GM13976 (cell line): Measurements from ENCODE around the gene TBC1D2.

Experiments used
- DNase-seq: peaks from one replicate; pipeline ENCODE4 v3.0.0; 2012; ENCODE audit warnings: low spot score
- in situ Hi-C: fragments of 300-500 bp; cut with MboI; formaldehyde crosslinking; loops from one replicate; pipeline ENCODE4 v1.12.0; 2022; ENCODE audit warnings: low sequenced_read_pairs, mixed read lengths, inconsistent platforms; ENCODE audit not compliant: unreplicated experiment
- TF ChIP-seq, protein P1 (sequence below): IDR thresholded peaks from 2 replicates; pipeline ENCODE4 v1.5.1; 2012; ENCODE audit warnings: borderline replicate concordance, mild to moderate bottlenecking; ENCODE audit not compliant: insufficient read depth; ENCODE audit errors: extremely low read depth, missing control alignments, control extremely low read depth

The TBC1D2 gene

DNA sequence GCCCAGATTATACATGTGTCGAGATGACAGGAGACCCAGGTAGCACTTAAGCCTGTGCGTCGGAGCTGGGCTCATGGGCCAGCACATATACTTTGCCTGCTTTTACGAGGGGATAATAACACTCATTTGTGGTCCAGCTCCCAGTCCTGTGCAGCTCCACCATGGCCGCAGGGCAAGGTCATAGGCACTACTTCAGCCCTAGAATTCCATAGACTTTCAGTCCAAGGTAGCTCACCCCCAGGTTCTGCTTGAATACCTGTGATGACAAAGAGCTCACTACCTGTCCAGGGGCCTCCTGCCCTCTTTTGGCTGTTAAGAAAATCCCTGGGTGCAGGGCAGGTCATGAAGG, 64.7 kb downstream of the TBC1D2 start:
- no peak for DNase-seq
- in situ Hi-C loops = no loop called here
- TF ChIP-seq, protein P1, sequence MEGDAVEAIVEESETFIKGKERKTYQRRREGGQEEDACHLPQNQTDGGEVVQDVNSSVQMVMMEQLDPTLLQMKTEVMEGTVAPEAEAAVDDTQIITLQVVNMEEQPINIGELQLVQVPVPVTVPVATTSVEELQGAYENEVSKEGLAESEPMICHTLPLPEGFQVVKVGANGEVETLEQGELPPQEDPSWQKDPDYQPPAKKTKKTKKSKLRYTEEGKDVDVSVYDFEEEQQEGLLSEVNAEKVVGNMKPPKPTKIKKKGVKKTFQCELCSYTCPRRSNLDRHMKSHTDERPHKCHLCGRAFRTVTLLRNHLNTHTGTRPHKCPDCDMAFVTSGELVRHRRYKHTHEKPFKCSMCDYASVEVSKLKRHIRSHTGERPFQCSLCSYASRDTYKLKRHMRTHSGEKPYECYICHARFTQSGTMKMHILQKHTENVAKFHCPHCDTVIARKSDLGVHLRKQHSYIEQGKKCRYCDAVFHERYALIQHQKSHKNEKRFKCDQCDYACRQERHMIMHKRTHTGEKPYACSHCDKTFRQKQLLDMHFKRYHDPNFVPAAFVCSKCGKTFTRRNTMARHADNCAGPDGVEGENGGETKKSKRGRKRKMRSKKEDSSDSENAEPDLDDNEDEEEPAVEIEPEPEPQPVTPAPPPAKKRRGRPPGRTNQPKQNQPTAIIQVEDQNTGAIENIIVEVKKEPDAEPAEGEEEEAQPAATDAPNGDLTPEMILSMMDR = no peak

DNA sequence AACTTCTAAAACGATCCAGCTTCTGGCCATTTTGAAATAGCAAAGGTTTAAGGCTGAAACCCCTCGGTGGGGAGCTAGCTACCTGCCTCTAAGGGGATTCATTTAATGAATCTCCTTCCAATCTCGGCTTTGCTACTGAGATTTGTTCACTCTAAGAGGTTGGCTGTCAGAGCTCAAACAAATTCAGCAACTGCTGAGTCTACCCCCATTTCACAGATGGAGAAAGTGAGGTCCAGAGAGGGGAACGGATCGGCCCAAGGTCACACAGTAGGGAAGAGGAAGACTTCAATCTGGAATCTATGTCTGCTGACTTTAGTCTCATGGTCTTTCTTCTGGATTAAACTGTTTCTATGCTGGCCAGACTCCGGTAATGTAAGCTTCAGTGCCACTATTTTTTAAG, 66.0 kb downstream of the TBC1D2 start:
- no peak for DNase-seq
- in situ Hi-C loops = no loop called here
- TF ChIP-seq, protein P1 = no peak

DNA sequence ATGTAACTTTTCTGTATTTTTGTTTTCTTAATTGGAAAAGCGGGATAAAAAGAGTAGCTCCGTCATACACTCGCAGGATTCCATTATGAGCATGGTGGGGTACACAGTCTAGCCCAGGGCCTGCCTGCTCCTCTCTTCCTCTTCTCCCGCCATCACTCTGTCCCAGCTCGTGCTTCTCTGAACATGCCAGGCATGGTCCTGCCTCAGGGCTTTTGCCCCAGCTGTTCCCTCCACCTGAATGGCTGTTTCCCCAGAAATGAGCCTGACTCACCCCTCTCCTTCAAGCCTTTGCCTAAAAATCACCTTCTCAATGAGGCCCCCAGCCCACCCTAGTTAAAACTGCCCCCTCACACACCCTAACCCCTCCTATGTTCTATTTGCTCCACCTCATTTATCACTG, 67.5 kb downstream of the TBC1D2 start:
- TF ChIP-seq, protein P1 = no peak
- no peak for DNase-seq
- in situ Hi-C loops = no loop called here

DNA sequence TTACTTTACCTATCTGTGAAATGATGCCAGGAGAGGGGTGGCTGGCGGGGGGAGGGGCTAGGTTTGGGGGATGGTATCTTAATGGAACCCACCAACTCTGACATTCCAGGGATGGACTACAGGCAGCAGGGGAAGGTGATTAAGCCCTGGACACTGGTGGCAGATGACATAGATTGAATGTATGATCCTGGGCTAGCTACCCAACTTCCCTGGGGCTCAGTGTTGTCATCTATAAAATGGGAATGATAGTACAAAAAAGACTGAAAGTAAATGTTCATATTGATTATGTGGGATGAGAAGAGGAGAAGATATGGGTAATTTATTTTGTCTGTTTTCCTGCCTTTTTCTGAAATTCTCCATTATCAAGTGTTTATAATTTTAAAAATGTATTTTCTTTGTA, 69.2 kb downstream of the TBC1D2 start:
- TF ChIP-seq, protein P1 = no peak
- in situ Hi-C loops = no loop called here
- DNase-seq = no peak

DNA sequence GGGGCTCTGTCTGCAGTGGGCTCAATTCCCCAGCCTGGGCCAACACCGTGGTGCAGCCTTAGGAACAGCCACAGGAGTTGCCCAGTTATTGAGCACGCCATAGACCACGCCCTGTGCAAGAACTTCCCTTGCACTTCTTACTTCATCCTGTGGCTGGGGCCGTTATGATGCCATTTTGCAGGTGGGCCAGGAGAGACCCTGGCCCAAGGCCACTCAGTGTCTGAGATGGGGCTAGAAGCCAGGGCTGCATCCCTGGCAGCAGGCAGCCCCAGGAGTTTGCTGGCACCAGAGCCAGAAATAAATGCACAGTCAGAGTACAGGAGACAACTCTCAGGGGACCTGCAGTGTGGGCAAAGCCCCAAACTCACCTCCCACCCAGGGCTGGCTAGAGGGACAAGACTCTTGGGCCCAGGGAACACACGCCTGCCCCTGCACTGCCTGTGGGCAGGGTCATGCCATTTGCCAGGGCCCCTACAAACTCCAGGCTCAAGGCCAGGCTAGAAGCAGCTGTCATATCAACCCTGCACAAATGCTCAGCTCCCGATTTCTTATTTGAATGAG, 69.8 kb downstream of the TBC1D2 start:
- TF ChIP-seq, protein P1 = no peak
- in situ Hi-C loops = no loop called here
- no peak for DNase-seq

DNA sequence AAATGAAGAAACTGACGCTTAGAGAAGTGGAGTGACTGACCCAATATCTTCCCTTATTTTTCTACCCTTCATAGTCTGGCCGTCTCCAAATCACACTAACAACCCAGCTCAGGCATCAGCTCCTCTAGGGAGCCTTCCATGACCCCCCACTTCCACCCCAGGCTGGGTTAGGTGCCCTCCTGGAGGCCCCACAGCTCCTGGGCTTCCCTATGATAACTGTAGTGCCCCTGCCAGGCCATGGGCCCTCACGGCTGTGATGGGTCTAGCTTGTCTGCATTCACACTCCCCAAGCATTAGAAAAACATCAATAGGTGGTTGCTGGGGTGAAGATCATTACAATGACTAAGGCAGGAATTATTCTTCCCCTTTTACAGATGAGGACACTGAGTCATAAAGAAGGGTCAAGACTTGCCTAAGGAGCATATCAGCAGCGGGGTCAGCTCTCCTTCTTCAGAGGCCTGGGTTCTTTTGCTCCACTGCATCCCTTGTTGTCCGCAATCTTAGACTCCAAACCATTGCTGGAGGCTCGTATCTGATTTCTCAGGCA, 70.4 kb downstream of the TBC1D2 start:
- in situ Hi-C loops = no loop called here
- DNase-seq = no peak
- TF ChIP-seq, protein P1 = no peak
